Smooth muscle cell (in vitro differentiated cells): ENCODE data around the gene ZNF23. TPM values are rescaled to one million over a fixed set of nuclear protein-coding genes. Genes with fewer than 3 reads are reported as not detected.

ENCODE experiments used
- DNase-seq: peaks from one replicate; lab custom pipeline; 2025; ENCODE audit not compliant: unreplicated experiment; lab: John Stamatoyannopoulos, UW
- H2AFZ ChIP-seq: fragments of 200-600 bp; sonication (generic); 2 replicates; pipeline ENCODE4 v1.6.0; 2016; ENCODE audit warnings: antibody characterized with exemption, low read depth, mild to moderate bottlenecking
- H3F3A ChIP-seq: fragments of 200-600 bp; sonication (generic); 2 replicates; pipeline ENCODE4 v1.6.0; 2017; ENCODE audit warnings: antibody characterized with exemption, low read depth
- H3K27ac ChIP-seq: fragments of 200-600 bp; sonication (generic); 2 replicates; pipeline ENCODE4 v1.5.1; 2016; ENCODE audit warnings: low read depth, mild to moderate bottlenecking
- H3K27me3 ChIP-seq: fragments of 200-600 bp; sonication (generic); 2 replicates; pipeline ENCODE4 v1.6.1; 2016; ENCODE audit warnings: low read depth, mild to moderate bottlenecking
- H3K36me3 ChIP-seq: fragments of 200-600 bp; sonication (generic); 2 replicates; pipeline ENCODE4 v1.5.1; 2016; ENCODE audit warnings: low read depth
- H3K4me1 ChIP-seq: fragments of 200-600 bp; sonication (generic); 2 replicates; pipeline ENCODE4 v1.5.1; 2016; ENCODE audit warnings: low read depth
- H3K4me2 ChIP-seq: fragments of 200-600 bp; sonication (generic); 2 replicates; pipeline ENCODE4 v1.6.0; 2016; ENCODE audit warnings: mild to moderate bottlenecking
- H3K4me3 ChIP-seq: fragments of 200-600 bp; sonication (generic); 2 replicates; pipeline ENCODE4 v1.5.1; 2016; ENCODE audit warnings: mild to moderate bottlenecking
- H3K79me2 ChIP-seq: fragments of 200-600 bp; sonication (generic); 2 replicates; pipeline ENCODE4 v1.6.0; 2016; ENCODE audit warnings: low read depth, mild to moderate bottlenecking
- H3K9ac ChIP-seq: fragments of 200-600 bp; sonication (generic); 2 replicates; pipeline ENCODE4 v1.6.0; 2016; ENCODE audit warnings: low read depth
- H3K9me3 ChIP-seq: fragments of 200-600 bp; sonication (generic); replicated peaks from 2 replicates; pipeline ENCODE4 v1.5.1; 2016; ENCODE audit warnings: low read depth
- H4K20me1 ChIP-seq: fragments of 200-600 bp; sonication (generic); 2 replicates; pipeline ENCODE4 v1.6.0; 2016; ENCODE audit warnings: low read depth
- CTCF ChIP-seq: fragments of 200-600 bp; sonication (generic); IDR thresholded peaks from 2 replicates; pipeline ENCODE4 v1.5.1; 2017; ENCODE audit warnings: borderline replicate concordance, mild to moderate bottlenecking, antibody characterized with exemption; ENCODE audit not compliant: insufficient read depth, poor library complexity, severe bottlenecking
- WGBS: methylation state at CpG from one replicate; pipeline ENCODE4 v1.1.7; 2016; ENCODE audit warnings: low lambda C conversion rate; 5-methylcytosine and 5-hydroxymethylcytosine counted together
- polyA plus RNA-seq: library from polyadenylated mRNA; unstranded; fragments of >200 nt; fragmentation: Nextera tagmentation; extraction: Ambion mirVana; gene quantifications from 2 replicates; pipeline ENCODE4 v1.2.1, GENCODE V29; 2016
- total RNA-seq: library from RNA; depleted of rRNA; stranded (reverse); fragments of >200 nt; gene quantifications from 2 replicates; pipeline ENCODE4 v1.2.3, GENCODE V29; 2014

ZNF23 gene
- total and polyA plus RNA-seq, 2 experiments from 2014 or later = 6.8 to 13.1 TPM

- Histone ChIP-seq H3F3A (peaks cover 4% of the 10 kb centered on the region), H2AFZ (no peak overlapping the region), H3K27ac (no peak overlapping the region), H3K9ac (no peak overlapping the region), H3K4me2 (no peak overlapping the region), H3K79me2 (no peaks in the 10 kb centered on the region), H3K4me3 (no peak overlapping the region), H3K4me1 (peaks cover 4% of the 10 kb centered on the region), H3K36me3 (no peaks in the 10 kb centered on the region), H3K9me3 (no peaks in the 10 kb centered on the region), H3K27me3 (no peaks in the 10 kb centered on the region), H4K20me1 (no peaks in the 10 kb centered on the region)
- no peak for DNase-seq
- WGBS = 95% methylated on average over 2 of the region's 2 CpGs
- no peak for TF ChIP-seq CTCF
These were observed 18.9 kb upstream of the ZNF23 start for GRCh38 chr16:71480956-71481355.

GRCh38 chr16:71479420-71479819 lies 17.4 kb upstream of the ZNF23 start:
- DNase-seq = no peak
- Histone ChIP-seq H3K9ac (no peak overlapping the region), H3K9me3 (no peaks in the 10 kb centered on the region), H3K27ac (no peak overlapping the region), H3K27me3 (no peaks in the 10 kb centered on the region), H4K20me1 (no peaks in the 10 kb centered on the region), H3K36me3 (no peaks in the 10 kb centered on the region), H3F3A (peaks cover 4% of the 10 kb centered on the region), H3K4me3 (no peak overlapping the region), H2AFZ (no peak overlapping the region), H3K79me2 (no peaks in the 10 kb centered on the region), H3K4me1 (peaks cover 4% of the 10 kb centered on the region), H3K4me2 (no peak overlapping the region)
- 44% methylated on average over 3 of the region's 3 CpGs for WGBS
- TF ChIP-seq CTCF = peak; percentile 31

GRCh38 chr16:71476457-71477124 lies 14.5 kb upstream of the ZNF23 start:
- TF ChIP-seq CTCF = no peak
- H3K27me3 ChIP-seq = no peaks in the 10 kb centered on the region
- H3K27ac ChIP-seq = no peak overlapping the region
- H3K36me3 ChIP-seq = no peaks in the 10 kb centered on the region
- H3K4me2 ChIP-seq = no peak overlapping the region
- 90% methylated on average over 4 of the region's 4 CpGs for WGBS
- no peak for DNase-seq
- no peaks in the 10 kb centered on the region for H4K20me1 ChIP-seq
- no peaks in the 10 kb centered on the region for H3F3A ChIP-seq
- H3K4me3 ChIP-seq = no peak overlapping the region
- no peaks in the 10 kb centered on the region for H3K79me2 ChIP-seq
- H2AFZ ChIP-seq = no peak overlapping the region
- H3K9me3 ChIP-seq = no peaks in the 10 kb centered on the region
- H3K4me1 ChIP-seq = no peaks in the 10 kb centered on the region
- no peak overlapping the region for H3K9ac ChIP-seq

- H3K4me2 ChIP-seq = peak overlapping the region; percentile 55
- no peak overlapping the region for H2AFZ ChIP-seq
- H3F3A ChIP-seq = no peaks in the 10 kb centered on the region
- H3K9me3 ChIP-seq = no peaks in the 10 kb centered on the region
- no peak for TF ChIP-seq CTCF
- DNase-seq = no peak
- no peaks in the 10 kb centered on the region for H3K27me3 ChIP-seq
- no peaks in the 10 kb centered on the region for H3K79me2 ChIP-seq
- no peak overlapping the region for H3K4me3 ChIP-seq
- WGBS = 35% methylated on average over 3 of the region's 3 CpGs
- H4K20me1 ChIP-seq = no peaks in the 10 kb centered on the region
- no peaks in the 10 kb centered on the region for H3K36me3 ChIP-seq
- peak overlapping the region; percentile 72 for H3K27ac ChIP-seq
- no peak overlapping the region for H3K9ac ChIP-seq
- no peaks in the 10 kb centered on the region for H3K4me1 ChIP-seq
These were observed 12.8 kb upstream of the ZNF23 start for GRCh38 chr16:71474864-71475263.
